ENCODE results near the gene SMIM33.

- TF ChIP-seq, protein P1, sequence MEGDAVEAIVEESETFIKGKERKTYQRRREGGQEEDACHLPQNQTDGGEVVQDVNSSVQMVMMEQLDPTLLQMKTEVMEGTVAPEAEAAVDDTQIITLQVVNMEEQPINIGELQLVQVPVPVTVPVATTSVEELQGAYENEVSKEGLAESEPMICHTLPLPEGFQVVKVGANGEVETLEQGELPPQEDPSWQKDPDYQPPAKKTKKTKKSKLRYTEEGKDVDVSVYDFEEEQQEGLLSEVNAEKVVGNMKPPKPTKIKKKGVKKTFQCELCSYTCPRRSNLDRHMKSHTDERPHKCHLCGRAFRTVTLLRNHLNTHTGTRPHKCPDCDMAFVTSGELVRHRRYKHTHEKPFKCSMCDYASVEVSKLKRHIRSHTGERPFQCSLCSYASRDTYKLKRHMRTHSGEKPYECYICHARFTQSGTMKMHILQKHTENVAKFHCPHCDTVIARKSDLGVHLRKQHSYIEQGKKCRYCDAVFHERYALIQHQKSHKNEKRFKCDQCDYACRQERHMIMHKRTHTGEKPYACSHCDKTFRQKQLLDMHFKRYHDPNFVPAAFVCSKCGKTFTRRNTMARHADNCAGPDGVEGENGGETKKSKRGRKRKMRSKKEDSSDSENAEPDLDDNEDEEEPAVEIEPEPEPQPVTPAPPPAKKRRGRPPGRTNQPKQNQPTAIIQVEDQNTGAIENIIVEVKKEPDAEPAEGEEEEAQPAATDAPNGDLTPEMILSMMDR (IDR thresholded peaks at IDR 0.05) = no peak
- no peak for TF ChIP-seq POLR2A (IDR thresholded peaks at IDR 0.05)
Observed at GRCh38 chr5:139430015-139430414, 40.8 kb upstream of the SMIM33 start.
